HCT116 (cell line): Measurements from ENCODE around the gene UBE2L6. TPM values are rescaled to one million over a fixed set of nuclear protein-coding genes. Genes with fewer than 3 reads are reported as not detected.

Experiments used
- ATAC-seq: fragments of 200-7000 bp; cut with Tn5 transposase; 2 replicates; pipeline ENCODE4 v1.9.1; 2020; ENCODE audit warnings: mild to moderate bottlenecking, moderate library complexity
- BruUV-seq: library from RNA; stranded (reverse); fragments of 400-500 nt; replicated peaks from 2 replicates; lab custom pipeline; 2021; lab: Mats Ljungman, UMichigan
- CTCF ChIA-PET: fragments of 300-600 bp; sonication (Branson Sonifier 250); formaldehyde crosslinking; loops from one replicate; lab custom pipeline; 2021; ENCODE audit warnings: antibody characterized with exemption; lab: Charles Lee
- POLR2A ChIA-PET: fragments of 300-600, 350-600 bp; sonication (Branson Sonifier 250); formaldehyde crosslinking; loops from one replicate; lab custom pipeline; 2021; ENCODE audit warnings: antibody characterized with exemption; lab: Charles Lee
- RAD21 ChIA-PET, 2 experiments: fragments of 300-600 bp; sonication (Branson Sonifier 250); formaldehyde crosslinking; loops; one replicate each; lab custom pipeline; 2023; ENCODE audit warnings: low total read pairs in 2 of 2; ENCODE audit not compliant: uncharacterized antibody in 2 of 2, unreplicated experiment in 2 of 2, low non-redundant PET in 1 of 2; lab: Charles Lee
- DNase-seq: peaks from one replicate; pipeline ENCODE4 v3.0.0-alpha.2; 2010; ENCODE audit warnings: low read depth, low spot score
- H2AFZ ChIP-seq: fragments of 200-600 bp; shearing (Covaris generic), sonication (generic); 2 replicates; pipeline ENCODE4 v1.6.1; 2017; ENCODE audit warnings: low read depth, mixed run types, mixed read lengths, antibody characterized with exemption, low read length; ENCODE audit not compliant: poor library complexity, severe bottlenecking
- H3K27ac ChIP-seq: 2 replicates; pipeline ENCODE4 v1.5.1; 2012; ENCODE audit warnings: low read depth, low read length
- H3K27me3 ChIP-seq: fragments of 200-600 bp; sonication (generic); 2 replicates; pipeline ENCODE4 v1.6.1; 2016; ENCODE audit warnings: mixed run types, low read length, mixed read lengths; ENCODE audit not compliant: insufficient read depth
- H3K36me3 ChIP-seq, 2 experiments: fragments of 200-500 bp in 1 of 2; fragments of 200-600 bp in 1 of 2; sonication (Bioruptor generic) in 1 of 2; sonication (generic) in 1 of 2; 2 replicates each; pipeline versions ENCODE4 v1.5.1 to v1.6.1; 2014 to 2016; ENCODE audit warnings: low read length in 2 of 2, inconsistent platforms in 1 of 2, mixed read lengths in 1 of 2, mixed run types in 1 of 2; ENCODE audit not compliant: insufficient read depth in 2 of 2, control insufficient read depth in 1 of 2
- H3K4me1 ChIP-seq, 2 experiments: fragments of 200-600 bp in 1 of 2; sonication (generic) in 1 of 2; 2 replicates each; pipeline versions ENCODE4 v1.5.1 to v1.6.1; 2012 to 2017; ENCODE audit warnings: low read length in 2 of 2, inconsistent platforms in 1 of 2, mild to moderate bottlenecking in 1 of 2, mixed read lengths in 1 of 2, mixed run types in 1 of 2, moderate library complexity in 1 of 2; ENCODE audit not compliant: insufficient read depth in 2 of 2, control insufficient read depth in 1 of 2
- H3K4me2 ChIP-seq: fragments of 200-600 bp; sonication (generic); 2 replicates; pipeline ENCODE4 v1.6.1; 2017; ENCODE audit warnings: mixed run types, low read length, mixed read lengths
- H3K4me3 ChIP-seq, 2 experiments: fragments of 200-600 bp in 1 of 2; sonication (generic) in 1 of 2; replicated peaks in 1 of 2; 2 replicates each; pipeline ENCODE4 v1.5.1; 2011 to 2016; ENCODE audit warnings: low read length in 2 of 2, control low read depth in 1 of 2, low read depth in 1 of 2, mild to moderate bottlenecking in 1 of 2, mixed read lengths in 1 of 2, mixed run types in 1 of 2
- H3K79me2 ChIP-seq: fragments of 200-600 bp; sonication (generic); 2 replicates; pipeline ENCODE4 v1.6.1; 2017; ENCODE audit warnings: mild to moderate bottlenecking, mixed run types, low read length, moderate library complexity, mixed read lengths; ENCODE audit not compliant: insufficient read depth
- H3K9ac ChIP-seq: fragments of 200-600 bp; sonication (generic); 2 replicates; pipeline ENCODE4 v1.6.1; 2016; ENCODE audit warnings: low read length, mixed read lengths
- H3K9me2 ChIP-seq: fragments of 200-600 bp; sonication (generic), shearing (Covaris generic); 2 replicates; pipeline ENCODE4 v1.6.1; 2017; ENCODE audit warnings: mixed run types, mild to moderate bottlenecking, moderate library complexity; ENCODE audit not compliant: insufficient read depth
- H3K9me3 ChIP-seq, 2 experiments: fragments of 200-500 bp in 1 of 2; fragments of 200-600 bp in 1 of 2; sonication (Bioruptor generic) in 1 of 2; sonication (generic) in 1 of 2; 2 replicates each; pipeline ENCODE4 v1.6.1; 2014 to 2017; ENCODE audit warnings: low read length in 2 of 2, mixed read lengths in 2 of 2, inconsistent platforms in 1 of 2, low read depth in 1 of 2, mild to moderate bottlenecking in 1 of 2, mixed run types in 1 of 2, moderate library complexity in 1 of 2; ENCODE audit not compliant: control insufficient read depth in 1 of 2, insufficient read depth in 1 of 2
- H4K20me1 ChIP-seq: fragments of 200-600 bp; sonication (generic), shearing (Covaris generic); 2 replicates; pipeline ENCODE4 v1.6.1; 2017; ENCODE audit warnings: mixed run types, mild to moderate bottlenecking, moderate library complexity; ENCODE audit not compliant: insufficient read depth
- ATF3 ChIP-seq: IDR thresholded peaks from 2 replicates; pipeline ENCODE4 v1.6.1; 2012
- CBX3 ChIP-seq: IDR thresholded peaks from 2 replicates; pipeline ENCODE4 v1.6.1; 2012; ENCODE audit warnings: low read depth
- CTCF ChIP-seq, 3 experiments: fragments of 200-600 bp in 1 of 3; sonication (generic) in 1 of 3; IDR thresholded peaks in 2 of 3; conservative IDR thresholded peaks in 1 of 3; 2 replicates each; pipeline ENCODE4 v1.5.1; 2012 to 2017; ENCODE audit warnings: low read depth in 2 of 3, low read length in 2 of 3, antibody characterized with exemption in 1 of 3, borderline replicate concordance in 1 of 3, control low read depth in 1 of 3, mild to moderate bottlenecking in 1 of 3, mixed read lengths in 1 of 3, mixed run types in 1 of 3, moderate library complexity in 1 of 3; ENCODE audit not compliant: insufficient read depth in 1 of 3
- ELF1 ChIP-seq: IDR thresholded peaks from 2 replicates; pipeline ENCODE4 v1.6.1; 2012; ENCODE audit warnings: low read depth, borderline replicate concordance
- FOSL1 ChIP-seq: IDR thresholded peaks from 2 replicates; pipeline ENCODE4 v1.6.1; 2012; ENCODE audit warnings: low read depth
- JUND ChIP-seq: IDR thresholded peaks from 2 replicates; pipeline ENCODE4 v1.6.1; 2012
- REST ChIP-seq: IDR thresholded peaks from 2 replicates; pipeline ENCODE4 v1.6.1; 2012; ENCODE audit warnings: low read depth
- SIN3A ChIP-seq: IDR thresholded peaks from 2 replicates; pipeline ENCODE4 v1.6.1; 2012; ENCODE audit warnings: low read depth
- SRF ChIP-seq: IDR thresholded peaks from 2 replicates; pipeline ENCODE4 v1.6.1; 2012; ENCODE audit warnings: low read depth
- TCF7L2 ChIP-seq: IDR thresholded peaks from 2 replicates; pipeline ENCODE4 v1.7.0; 2011; ENCODE audit warnings: borderline replicate concordance, inconsistent platforms; ENCODE audit not compliant: insufficient read depth, insufficient read length; ENCODE audit errors: extremely low read depth
- YY1 ChIP-seq: IDR thresholded peaks from 2 replicates; pipeline ENCODE4 v1.6.1; 2011; ENCODE audit warnings: low read length, low read depth, moderate library complexity, mild to moderate bottlenecking; ENCODE audit not compliant: insufficient replicate concordance; ENCODE audit errors: extremely low read depth
- ZBTB33 ChIP-seq: IDR thresholded peaks from 2 replicates; pipeline ENCODE4 v1.6.1; 2011; ENCODE audit warnings: mild to moderate bottlenecking, low read length, moderate library complexity; ENCODE audit not compliant: insufficient replicate concordance; ENCODE audit errors: extremely low read depth
- ZFX ChIP-seq: fragments of 450-650 bp; IDR thresholded peaks from 2 replicates; pipeline ENCODE4 v1.6.1; 2017
- intact Hi-C: fragments of 100-400 bp; cut with micrococcal nuclease; formaldehyde crosslinking; loops from 2 replicates; pipeline ENCODE4 v1.10.0; 2022
- total RNA-seq: library from RNA; stranded (reverse); gene quantifications from one replicate; pipeline ENCODE4 v1.2.1, GENCODE V29; 2021; ENCODE audit not compliant: unreplicated experiment

Gene UBE2L6
- total RNA-seq, 1 experiment from 2014 or later: 24.8 TPM

- Histone ChIP-seq H3K4me1 (peaks cover 0 to 8% of the 10 kb centered on the region in 2 experiments; a peak in 2 of 4 replicates), H2AFZ (no peak overlapping the region), H3K4me3 (no peak overlapping the region), H3K27me3 (no peaks in the 10 kb centered on the region), H3K9me3 (no peaks in the 10 kb centered on the region), H3K79me2 (no peaks in the 10 kb centered on the region), H3K36me3 (peaks cover 0 to 4% of the 10 kb centered on the region in 2 experiments; a peak in 2 of 4 replicates), H3K4me2 (no peak overlapping the region), H3K9me2 (no peaks in the 10 kb centered on the region), H3K9ac (no peak overlapping the region), H3K27ac (no peak overlapping the region), H4K20me1 (no peaks in the 10 kb centered on the region)
- RAD21 ChIA-PET: interaction anchor here in 1 of 2 experiments (0.6 kb wide), 1 partner anchor 93 kb away, joined by 3 read pairs; no protein-coding TSS in a partner anchor
- intact Hi-C loops: no loop called here
- DNase-seq: no peak
- POLR2A ChIA-PET: no interaction called here
- CTCF ChIA-PET: no interaction called here
- TF ChIP-seq REST: no peak
- no peak for TF ChIP-seq ELF1
- TF ChIP-seq SIN3A: no peak
- TF ChIP-seq SRF: no peak
- no peak for TF ChIP-seq CTCF (IDR thresholded peaks at IDR 0.05 in 2 of 3, conservative IDR thresholded peaks at IDR 0.05 in 1 of 3; ENCODE audit: borderline replicate concordance in 1 of 3, insufficient read depth in 1 of 3, low read depth in 2 of 3, low read length in 2 of 3)
- TF ChIP-seq YY1: no peak
- no peak for TF ChIP-seq ZFX
- no peak for TF ChIP-seq JUND
- TF ChIP-seq ATF3: no peak
- TF ChIP-seq CBX3: no peak
- TF ChIP-seq TCF7L2: no peak
- no peak for TF ChIP-seq ZBTB33
- TF ChIP-seq FOSL1: no peak
- BruUV-seq: no TSS peak
- no peak for ATAC-seq
Observed at GRCh38 chr11:57552479-57552878, 15.0 kb downstream of the UBE2L6 start.
